GM19238 (cell line): ENCODE results near the gene UQCRQ.

ENCODE experiments used
- DNase-seq: peaks from one replicate; pipeline ENCODE4 v3.0.0; 2011; ENCODE audit warnings: low spot score; ENCODE audit not compliant: insufficient read length

UQCRQ gene

DNA sequence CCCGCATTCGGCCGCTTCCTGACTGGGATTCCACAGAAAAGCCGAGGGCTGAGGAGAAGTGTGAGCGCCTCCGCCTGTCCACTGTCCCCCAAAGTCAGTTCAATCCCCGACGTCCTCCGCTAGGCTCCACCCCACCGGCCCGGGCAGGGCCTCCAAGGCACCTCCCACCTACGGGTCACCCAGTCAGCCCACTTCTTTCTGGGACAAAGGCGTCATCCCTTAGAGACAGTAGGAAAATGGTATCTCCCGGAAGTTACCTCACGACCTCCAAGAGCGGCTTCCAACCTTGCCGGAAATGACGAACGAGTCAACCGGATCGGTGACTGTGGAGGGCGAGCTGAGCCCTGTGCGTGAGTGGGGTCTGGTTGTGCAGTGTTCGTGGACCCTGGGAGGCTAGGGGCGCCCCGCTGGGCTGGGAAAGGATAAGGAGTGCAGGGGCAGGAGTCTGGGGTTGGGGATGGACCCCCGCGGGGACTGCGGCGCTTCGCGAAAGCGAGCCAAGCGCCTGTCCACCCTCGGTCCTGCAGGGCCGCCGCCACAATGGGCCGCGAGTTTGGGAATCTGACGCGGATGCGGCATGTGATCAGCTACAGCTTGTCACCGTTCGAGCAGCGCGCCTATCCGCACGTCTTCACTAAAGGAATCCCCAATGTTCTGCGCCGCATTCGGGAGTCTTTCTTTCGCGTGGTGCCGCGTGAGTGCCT is at the start of gene UQCRQ, which contains the start of gene GDF9:
Gene UQCRQ (plus strand): TSS at position 301 of the 704 bp plus-strand sequence. CDS start 240 bp downstream, at position 541.
Gene GDF9 (minus strand): TSS at position 128 of the 704 bp plus-strand sequence. CDS start 1,936 bp downstream, outside the sequence.
- peak; percentile 93 for DNase-seq

DNA sequence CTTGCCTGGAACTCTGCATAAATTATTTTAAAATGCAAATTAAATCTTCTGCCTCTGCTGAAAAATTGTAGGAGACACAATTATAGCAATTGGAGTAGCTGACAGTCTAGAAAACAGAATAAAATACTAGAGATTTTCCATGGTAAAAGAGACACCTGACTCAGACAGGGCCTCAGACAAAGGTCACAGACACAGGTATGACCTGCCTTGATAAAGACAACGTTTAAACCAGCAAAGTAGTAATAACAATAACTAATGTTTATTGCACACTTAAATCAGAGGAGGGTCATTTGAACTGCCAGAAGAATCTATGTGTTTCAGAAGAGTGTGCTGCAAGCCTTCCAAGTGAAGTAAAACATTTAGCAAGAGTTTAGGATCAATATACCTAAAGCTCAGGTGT is 49.4 kb upstream of the UQCRQ start:
- no peak for DNase-seq

DNA sequence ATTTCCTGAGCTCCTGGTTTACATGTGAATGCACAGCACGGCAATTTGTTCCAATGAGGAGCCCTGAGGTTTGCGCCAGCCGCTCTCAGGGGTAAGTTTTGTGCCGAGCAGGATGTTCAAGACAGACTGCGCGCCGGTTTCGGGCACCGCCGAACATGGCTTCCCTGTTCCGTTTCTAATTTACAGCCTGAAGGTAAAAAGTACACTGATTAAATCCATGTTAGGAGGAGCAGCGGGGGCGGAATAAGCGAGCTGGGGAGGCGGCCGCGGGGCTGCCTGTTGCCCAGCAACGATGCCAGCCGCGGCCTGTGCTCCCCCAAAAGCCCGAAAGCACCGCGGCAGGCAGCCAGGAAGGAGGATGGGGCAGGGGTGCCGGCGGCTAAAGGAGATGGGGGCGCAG is 47.0 kb upstream of the UQCRQ start:
- no peak for DNase-seq

DNA sequence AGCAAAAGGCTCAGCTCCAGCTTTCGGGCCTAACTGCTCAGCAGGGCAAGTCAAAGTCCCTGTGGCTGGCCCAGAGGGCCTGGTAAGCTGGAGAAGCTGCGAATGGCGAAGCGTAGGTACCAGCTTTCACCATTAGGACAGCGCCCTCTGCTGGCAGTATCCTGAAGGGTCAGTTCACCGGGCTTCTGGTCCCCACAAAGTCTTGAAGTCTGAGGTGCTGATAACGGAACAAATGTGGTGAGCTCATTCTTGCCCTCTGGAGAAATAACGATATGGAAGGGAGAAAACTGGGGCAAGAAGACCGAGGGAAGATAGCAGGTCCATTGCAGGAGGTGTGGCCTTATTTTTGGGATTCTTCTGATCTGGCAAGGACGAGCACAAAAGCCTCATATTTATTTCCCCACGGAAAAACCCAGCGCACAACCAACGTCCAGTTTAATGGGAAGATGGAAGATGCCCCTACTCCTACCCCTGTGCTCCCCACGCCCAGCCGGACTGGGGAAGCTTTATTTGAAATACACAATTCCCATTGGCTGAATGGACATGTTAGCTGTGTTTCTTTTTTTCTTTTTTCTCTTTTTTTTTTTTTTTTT is 46.2 kb upstream of the UQCRQ start:
- peak; percentile 93 for DNase-seq

DNA sequence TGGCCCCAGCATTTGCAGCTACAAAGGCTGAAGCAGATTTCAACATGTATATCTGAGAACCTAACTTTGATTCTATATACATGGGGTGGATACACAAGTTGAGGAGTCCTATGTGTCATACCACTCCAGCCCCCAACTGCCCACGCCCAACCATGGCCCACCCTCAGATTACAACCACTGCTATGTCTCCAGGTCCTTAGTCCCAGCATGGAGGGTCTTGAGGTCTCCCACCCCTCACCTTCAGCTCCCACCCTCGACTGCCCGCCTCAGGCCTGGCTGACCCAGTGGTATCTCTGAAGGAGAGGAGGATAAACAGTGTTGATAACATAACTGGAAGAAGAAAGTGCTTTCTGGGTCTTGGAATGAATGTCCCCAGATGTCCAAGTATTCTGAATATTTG is 45.1 kb upstream of the UQCRQ start:
- no peak for DNase-seq

DNA sequence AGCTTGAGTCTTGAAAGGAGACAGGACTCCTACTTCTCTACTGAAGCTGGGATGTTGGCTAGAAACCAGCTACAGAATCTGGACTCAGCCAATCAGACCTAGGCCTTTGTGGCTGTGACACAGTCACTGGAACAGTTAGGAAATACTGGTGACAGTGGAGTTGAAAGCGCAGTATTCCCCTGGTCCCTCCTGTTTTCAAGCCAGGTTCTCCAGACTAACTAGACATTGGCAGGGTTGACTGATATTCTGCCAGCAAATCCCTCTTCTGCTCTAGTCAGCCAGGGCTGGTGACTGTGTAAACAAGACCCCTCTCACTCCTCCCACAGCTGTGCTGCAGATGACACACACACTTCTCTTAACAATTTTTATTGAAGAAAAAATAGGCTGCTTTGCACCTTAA is 44.7 kb upstream of the UQCRQ start:
- DNase-seq = no peak

DNA sequence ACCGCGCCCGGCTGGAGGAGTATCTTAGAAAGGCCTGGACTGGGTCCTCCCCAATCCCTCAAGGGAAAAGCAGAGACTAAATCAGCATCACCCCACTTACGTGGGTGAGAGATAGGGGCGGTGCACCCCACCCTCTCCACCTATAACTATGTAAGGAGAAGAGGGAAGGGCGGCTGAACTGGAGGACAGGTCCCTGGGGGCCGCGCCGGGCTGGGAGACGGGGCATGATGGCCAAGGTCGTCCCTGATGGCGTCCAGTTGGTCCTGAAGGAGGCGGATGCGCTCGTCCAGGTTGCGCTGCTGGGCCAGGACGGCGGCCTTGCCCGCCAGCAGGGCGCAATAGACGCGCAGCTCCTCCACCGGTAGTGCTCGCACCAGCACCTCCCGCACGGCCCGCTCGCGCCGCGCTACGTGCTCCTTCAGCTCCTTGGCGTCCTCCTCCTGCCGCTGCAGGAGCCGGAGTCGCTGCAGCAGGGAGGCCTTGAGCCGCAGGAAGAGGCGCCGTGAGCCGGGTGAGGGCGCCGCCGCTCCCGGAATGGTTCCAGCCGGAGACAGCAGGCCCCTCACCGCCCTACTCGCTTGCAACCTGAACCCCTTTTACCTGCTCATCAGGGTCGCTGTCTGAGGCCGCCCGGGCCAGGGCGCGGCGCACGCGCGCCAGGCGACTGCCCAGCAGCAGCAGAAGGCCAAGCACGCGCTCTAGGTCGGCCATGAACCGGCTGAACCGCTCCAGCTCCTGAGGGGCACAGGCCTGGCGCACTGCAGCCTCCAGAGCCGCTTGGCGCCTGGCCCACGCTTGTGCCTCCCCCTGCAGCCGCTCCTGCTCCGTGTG is 43.6 kb upstream of the UQCRQ start:
- no peak for DNase-seq

DNA sequence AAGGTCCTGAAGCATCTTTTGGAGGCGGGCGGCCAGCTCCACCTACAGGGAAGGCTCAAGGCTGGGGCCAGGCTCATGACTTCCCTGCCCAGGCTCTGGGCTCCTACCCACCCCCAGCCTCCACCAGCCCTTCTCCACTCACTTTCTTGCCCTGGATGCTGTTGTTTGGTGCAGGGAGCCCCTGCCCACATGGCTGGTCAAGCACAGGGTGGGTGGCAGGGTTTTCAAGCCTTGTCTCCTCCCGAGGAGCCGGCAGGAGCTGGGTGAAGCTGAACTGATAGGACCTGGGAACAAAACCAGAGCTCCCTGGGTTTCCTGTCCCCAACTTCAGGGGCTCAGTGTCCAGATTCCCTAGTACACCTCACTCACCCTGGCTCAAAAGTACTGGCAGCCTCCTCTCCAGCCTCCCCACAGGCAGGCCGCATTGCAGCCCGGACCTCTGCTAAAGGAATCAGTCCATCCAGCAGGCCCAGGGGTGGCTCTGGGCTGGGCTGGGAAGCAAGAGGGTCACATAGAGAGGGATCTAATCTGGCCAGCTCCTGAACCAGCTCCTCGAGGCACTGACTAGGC is 42.9 kb upstream of the UQCRQ start:
- no peak for DNase-seq

DNA sequence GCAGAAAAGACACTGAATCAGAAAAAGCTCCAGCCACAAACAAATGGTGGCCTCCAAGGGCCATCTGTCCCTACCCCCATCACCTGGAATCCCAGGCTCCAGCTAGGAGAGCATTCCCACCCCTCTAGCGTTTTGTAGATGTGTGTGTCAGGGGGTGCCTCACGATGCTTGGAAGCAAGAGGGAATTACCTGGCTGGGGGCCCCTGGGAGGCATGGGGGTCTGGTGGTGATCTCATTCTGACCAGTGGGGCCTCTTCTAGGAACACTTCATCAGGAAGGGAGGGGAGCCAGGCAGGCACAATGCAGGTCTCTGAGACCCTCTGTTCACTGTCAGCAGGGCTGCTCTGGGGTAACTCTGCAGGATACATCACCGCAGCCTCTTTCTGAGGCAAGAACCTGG is 42.0 kb upstream of the UQCRQ start:
- no peak for DNase-seq

DNA sequence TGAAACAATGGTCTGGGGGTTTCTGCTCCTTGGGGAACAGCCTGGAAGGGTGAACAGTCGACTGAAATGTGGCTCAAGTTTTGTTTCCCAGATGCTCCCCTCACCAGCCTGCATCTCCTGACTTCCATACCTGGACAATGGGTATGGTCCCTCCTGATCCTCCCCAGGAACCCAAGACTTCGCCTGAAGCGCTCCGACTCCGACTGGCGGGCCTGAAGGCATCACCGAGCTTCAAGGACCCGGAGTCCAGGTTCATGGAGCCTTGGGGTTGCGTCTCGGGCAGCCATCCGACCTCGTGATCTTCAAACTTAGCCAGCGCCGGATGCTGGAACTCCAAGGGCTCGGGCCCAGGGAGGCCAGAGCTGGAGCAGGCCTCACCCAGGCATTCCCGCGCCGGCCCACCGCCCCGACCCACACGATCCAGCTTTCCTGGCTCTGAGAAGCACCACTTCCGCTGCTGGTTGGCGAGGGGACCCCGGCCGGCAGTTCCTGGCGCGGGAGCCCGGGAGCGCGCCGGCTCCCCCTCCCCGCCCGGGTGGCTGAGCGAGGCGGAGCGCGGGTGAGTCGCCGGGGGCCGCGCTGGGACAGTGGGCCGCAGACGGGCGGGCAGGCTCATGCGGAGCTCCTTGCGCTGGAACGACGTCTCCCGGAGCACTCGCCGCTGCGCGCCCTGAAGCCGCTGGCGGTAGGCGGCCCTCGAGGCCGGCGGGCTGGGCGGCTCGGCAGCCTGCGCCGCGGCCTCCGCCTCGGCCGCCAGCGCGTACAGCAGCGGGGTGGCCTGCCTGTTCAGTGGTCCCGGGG is 41.2 kb upstream of the UQCRQ start:
- no peak for DNase-seq

DNA sequence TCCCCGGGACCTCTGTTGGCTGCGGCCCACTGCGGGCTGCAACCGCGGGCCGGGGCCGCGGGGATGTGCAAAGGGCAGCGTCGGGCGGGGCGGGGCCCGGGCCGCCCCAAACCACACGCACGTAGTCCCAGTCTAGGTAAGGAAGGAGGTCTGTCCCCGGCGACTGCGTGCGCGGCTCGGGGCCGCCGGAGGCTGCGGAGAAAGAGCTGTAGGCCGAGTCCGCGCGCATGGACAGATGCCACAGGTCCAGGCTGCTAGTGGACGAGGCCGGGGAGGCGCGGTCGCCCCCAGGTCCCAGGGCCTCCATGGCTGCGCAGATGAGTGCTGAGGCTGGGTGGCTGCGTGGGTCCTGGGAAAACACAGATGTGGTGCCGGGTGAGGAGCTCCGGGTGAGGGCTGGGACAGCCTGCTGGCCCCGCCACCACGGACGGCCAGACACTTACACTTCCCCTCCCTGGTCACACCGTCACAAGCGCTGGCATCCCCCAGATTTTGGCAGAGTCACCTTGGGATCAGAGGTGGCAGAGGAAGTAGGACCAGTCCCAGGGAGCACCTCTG is 40.5 kb upstream of the UQCRQ start:
- no peak for DNase-seq

DNA sequence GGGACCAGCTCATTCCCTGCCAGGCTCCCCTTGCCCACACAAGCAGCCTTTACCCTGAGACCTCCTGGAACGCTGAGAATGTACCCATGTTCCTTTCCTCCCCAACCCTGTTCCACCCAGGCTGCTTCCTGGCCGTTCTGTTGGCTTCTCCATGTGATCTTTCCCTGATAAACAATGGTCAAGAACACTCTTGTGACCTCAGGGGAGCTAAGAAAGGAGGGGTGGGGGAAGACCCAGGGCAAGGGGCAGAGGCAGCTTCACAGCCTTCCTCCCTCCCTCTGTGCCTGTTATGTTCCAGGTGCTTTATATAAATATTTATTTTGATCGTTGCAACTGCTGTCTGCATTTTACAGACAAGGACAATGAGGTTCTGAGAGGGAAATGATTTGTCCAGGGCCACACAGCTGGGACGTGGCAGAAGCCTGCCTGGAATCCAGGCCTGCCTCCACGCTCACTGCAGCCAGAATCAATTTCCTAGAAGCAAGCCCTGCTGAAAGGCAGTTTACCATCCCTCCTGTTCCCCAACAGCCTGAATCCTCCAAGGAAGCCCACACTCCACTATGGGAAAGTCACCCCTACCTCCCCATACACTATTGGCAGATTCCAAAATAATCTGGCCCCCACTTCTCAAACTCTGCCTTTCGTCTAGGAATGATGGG is 39.9 kb upstream of the UQCRQ start:
- no peak for DNase-seq

DNA sequence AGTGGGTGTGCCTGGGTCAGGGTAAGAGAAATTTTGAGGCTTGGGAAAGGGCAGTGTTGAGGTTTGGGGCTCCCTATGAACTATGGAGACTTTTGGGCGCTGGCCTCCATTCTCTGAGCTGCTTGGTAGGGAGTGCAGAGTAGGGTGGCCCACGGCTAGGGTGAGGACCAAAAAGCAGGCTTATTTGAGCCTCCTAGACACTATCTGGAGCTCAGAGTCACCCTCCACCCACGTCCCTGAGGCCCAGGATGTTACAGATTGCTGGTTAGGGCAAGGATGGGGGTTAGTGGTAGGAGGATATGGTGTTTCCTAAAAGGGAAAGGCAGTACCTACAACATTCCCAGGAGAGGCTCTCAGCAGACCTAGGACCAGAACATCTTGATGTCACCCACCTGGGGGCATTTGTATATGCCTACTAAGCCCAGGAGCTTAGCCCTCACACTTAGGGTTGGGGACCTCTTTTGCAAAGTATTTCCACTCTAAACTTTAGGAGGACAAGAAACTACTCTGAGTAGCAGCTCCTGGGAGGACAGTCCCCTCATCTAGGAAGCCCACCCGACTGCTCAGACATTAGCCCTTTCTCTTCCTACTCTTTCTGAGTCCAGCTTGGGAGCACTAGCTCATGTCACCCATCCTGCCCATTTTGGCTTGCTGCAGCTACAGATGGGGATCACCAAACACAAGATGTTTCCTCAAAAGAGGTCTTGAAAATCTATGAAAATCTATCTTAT is 38.3 kb upstream of the UQCRQ start:
- no peak for DNase-seq

DNA sequence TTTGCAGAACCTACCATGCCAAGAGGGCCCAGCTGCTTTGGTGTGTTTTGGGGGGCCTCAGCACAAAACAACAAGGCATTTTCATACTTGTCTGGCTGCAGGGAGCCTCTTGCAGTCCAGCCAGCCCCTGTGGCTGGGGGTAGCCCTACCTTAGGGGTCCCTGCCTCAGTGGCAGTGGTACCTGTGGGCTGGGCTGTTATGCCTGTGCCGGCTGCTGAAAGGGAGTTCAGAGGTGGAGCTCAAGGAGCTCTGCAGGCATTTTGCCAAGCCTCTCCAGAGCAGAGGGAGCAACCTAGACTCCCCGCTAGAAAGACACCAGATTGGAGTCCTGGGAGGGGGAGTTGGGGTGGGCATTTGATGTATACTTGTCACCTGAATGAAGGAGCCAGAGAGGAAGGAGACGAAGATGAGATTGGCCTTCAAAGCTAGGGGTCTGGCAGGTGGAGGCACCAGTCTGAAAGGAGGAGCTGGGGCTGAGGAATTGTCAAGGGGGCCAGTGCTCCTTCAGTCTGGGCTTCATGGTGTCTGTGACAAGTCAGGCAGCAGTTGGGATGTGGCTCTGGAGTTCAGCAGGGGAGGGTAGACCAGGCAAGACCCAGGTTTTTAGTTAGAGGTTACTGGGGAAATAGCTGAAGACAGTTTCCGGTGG is 37.5 kb upstream of the UQCRQ start:
- DNase-seq = no peak

DNA sequence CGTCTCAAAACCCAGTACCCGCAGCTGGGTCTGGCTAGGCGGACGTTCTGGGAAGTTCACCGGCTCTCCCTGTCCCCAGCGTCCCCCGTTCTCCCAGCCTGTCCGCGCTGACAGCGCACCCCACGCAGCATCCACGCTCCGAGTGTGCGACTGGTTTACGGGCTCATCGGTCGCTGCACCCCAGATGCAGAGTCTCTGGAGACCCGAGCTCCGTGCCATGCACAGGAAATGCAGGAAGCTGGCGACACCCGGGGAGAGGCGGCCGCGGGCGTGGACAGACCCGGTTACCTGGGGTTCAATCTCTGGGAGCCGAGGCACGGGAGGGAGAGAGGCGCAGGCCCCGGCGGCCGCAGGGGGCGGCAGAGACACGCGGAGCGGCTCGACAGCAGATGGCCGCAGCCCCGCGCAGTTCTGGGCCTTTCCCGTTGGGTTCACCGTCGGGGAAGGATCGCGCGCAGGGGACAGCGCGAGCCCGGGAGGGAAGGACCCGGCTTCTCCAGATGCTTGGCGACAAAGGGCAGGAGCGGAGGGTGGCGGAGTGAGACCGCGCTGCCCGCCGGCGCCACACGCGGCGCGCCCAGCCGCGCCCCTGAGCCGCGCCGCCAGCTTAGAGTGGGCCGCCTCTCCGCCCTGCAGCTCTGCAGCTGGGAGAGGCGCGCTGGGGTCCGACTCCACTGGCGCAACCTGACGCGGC is 36.6 kb upstream of the UQCRQ start:
- peak; percentile 91 for DNase-seq

DNA sequence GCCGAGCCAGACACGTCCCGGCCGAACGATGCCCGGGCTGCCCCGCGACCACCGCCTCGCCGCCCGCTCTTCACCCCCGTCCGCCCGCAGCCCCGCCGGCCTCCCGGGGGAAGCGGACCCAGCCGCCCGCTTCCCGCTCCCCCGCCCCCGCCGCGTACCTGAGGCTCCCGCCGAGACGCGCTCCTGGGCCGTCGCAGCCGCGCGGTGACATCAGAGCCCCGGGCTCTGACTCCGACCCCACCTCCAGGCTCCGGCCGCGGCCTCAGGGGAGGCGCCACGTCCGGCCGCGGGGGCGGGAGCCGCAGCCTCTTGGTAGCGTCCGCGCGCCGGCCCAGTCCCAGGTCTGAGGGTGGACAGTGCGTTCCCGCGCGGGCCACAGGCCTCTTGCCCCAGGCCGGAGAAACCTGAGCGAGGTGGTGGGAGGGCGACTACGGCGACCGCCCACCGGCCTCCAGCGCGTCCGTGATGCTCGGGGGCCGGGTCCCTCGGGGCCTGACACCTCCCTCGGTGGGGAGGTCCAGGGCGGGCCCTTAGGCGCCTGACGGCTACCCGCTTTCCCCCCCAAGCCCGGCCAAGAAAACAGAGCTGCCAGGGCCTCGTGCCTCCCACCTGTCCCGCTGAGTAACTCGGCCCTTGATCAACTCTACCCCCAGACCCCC is 35.9 kb upstream of the UQCRQ start, which contains the start of gene SHROOM1:
Gene SHROOM1 (minus strand): TSS at position 212 of the 659 bp plus-strand sequence. CDS start 4,507 bp downstream, outside the sequence.
- peak; percentile 62 for DNase-seq

DNA sequence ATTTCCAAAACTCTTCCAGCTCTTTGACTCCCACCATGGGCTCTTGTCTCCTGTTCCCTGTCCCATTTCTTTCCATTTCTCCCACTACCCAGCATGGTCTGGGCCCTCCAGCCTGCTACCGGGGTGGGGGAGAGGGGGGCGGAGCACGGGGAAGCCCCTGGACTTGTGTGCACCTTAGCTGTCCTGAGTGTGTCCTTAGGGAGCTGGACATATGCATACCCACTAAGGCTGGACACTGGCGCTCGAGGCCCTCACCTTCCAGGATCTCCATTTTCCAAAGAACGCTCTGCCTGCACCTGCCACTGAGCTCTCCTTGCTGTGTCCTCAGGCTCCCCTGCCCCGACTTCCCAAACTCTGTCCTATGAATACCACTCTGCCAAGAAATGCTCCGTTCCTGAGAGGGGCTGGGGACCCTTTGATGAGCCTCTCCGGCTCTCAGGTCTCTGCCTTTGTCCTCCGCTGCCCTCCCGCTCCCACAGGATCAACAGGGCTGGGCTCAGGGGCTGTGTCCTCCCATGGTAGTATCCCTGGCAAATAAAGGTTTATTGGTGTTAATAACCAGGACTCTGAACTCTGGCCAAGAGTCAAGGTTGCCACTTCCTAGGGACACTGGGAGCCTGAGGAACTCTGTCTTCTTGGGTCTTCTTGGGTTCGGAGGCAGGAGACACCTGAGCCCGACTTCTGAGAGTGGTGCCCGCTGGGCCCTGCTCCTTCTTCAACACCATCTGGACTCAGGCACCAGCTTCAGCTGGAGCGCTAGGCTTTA is 35.2 kb upstream of the UQCRQ start:
- no peak for DNase-seq
